ENCODE measurements around the gene PGS1. TPM values are rescaled to one million over a fixed set of nuclear protein-coding genes. Genes with fewer than 3 reads are reported as not detected.
"Not testable (repeated sequence)": the region's sequence is repeated elsewhere in the genome, so short reads cannot be mapped to it uniquely, and the experiment has no call there.

Gene PGS1, protein sequence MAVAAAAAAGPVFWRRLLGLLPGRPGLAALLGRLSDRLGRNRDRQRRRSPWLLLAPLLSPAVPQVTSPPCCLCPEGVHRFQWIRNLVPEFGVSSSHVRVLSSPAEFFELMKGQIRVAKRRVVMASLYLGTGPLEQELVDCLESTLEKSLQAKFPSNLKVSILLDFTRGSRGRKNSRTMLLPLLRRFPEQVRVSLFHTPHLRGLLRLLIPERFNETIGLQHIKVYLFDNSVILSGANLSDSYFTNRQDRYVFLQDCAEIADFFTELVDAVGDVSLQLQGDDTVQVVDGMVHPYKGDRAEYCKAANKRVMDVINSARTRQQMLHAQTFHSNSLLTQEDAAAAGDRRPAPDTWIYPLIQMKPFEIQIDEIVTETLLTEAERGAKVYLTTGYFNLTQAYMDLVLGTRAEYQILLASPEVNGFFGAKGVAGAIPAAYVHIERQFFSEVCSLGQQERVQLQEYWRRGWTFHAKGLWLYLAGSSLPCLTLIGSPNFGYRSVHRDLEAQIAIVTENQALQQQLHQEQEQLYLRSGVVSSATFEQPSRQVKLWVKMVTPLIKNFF
- 16.9 TPM for polyA plus RNA-seq (2012; ENCODE audit: missing spikeins)

DNA sequence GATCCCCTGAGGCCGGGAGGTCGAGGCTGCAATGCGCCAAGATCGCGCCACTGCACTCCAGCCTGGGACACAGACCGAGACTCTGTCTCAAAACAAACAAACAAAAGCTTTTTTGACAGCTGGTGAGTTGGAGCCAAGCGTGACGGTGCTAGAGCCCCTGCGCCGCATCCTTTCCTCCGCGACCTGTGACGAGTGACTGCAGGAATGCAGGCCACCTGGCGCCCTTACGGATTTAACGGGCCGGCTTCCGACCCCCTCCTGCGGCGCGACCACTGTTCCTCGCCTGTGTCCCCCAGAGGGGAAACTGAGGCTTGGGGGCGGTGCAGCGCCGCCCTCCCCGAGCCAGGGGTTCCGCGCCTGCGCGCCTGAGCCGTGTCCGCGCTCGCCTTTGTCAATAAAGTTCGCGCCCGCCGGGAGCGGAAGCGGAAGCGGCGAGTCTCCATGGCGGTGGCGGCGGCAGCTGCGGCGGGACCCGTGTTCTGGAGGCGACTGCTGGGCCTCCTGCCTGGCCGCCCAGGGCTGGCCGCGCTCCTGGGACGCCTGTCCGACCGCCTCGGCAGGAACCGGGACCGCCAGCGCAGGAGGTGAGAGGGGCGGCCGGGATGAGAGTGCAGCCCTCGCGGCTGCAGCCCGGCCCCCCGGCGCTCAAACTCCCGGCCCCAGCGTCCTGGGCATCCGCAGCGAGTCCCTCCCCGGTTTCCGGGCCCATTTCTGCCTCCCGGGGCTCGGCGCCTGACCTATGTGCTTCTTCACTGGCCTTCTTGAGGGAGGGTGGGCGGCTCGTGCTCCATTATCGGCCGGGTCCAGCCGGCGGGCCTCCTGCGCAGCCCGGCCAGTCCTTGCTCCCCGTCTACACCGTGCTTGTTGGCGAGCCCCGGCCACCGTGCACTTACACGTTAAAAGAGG is at the start of gene PGS1:
Gene PGS1 (plus strand): TSS at position 425 of the 906 bp plus-strand sequence. CDS start 17 bp downstream, at position 442.
- DNase-seq (ENCODE audit: insufficient read length) = peak; percentile 79
- peak; percentile 59; the same call in 1 of the 2 replicates for TF ChIP-seq POLR2A (IDR thresholded peaks at IDR 0.05; ENCODE audit: low read depth, low read length)
- TF ChIP-seq POLR2AphosphoS5 (IDR thresholded peaks at IDR 0.05; ENCODE audit: low read depth, low read length) = peak; percentile 51; the same call in 1 of the 2 replicates
- no peak; the same call in 1 of the 2 replicates for TF ChIP-seq TAF1 (IDR thresholded peaks at IDR 0.05; ENCODE audit: borderline replicate concordance, low read depth, low read length)
- FAIRE-seq = peak; percentile 67

DNA sequence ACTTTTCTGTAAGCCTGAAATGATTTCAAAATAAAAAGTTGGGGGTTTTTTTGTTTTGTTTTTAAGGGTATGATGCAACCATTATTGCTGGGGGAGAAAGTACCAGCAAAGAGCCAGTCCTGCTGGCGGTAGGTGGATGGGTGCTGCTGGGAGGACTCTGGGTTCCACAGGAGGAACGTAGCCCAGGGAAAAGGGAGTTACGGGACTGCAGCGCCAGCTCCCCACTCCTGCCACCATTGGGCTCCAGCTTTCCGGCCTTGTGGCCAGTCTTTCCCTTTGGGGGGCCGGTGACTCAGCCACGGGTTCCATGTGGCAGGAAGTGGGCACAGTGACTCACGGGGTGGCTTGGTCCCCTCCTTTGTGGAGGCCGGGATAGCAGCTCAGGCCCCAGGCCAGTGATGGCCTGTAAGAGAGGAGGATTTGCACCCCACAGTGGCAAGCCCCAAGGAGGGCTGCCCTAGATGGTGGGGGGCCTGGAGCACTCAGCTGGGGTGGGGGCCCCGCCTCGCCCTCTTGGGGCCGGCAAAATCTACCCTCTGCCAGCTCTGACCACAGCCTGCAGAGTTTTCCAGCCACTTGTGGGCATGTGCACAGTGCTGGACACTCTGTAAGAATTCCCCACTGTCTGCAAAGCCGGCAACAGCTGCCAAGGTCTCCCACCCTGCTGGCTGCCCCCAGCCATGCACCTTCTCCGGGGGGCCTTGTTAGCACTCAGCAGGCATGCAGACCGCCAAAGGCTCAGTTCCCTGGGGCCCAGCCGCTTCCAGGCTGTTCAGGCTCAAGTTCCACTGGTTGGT is 49.0 kb upstream of the PGS1 start:
- FAIRE-seq (no peak), DNase-seq (ENCODE audit: insufficient read length) (no peak)
- no peak for TF ChIP-seq POLR2AphosphoS5 (IDR thresholded peaks at IDR 0.05; ENCODE audit: low read depth, low read length)
- no peak for TF ChIP-seq POLR2A (IDR thresholded peaks at IDR 0.05; ENCODE audit: low read depth, low read length)
- TF ChIP-seq TAF1 (IDR thresholded peaks at IDR 0.05; ENCODE audit: borderline replicate concordance, low read depth, low read length) = no peak

DNA sequence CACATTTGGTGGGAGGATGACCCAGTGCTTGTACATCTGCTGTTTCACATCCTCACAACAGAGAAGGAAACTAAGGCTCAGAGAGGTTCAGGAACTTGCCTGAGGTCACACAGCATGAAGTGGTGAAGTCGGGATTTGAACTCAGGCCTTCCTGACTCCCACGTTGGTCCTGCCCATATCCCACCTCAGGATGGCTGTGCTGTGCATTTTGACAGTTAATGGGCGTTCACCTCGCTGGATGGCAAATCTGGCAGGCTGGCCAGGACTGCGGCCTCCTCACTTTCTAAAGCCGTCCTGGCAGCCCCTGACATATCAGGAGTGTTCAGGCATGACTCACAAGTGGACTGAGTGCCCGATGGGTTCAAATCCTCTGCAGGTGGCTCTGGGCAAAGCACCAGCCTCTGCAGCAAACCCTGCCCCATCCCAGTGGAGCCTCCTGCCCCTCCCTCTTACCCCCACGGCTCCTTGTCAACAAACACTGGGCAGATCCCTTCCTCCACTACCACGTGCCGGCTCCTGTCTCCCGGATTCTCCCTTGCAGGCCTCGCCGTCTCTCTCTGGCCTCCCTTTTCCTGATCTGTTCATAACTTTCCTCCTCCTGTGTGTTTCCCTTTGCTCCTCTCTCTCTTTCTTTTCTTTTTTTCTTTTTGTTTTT is 47.8 kb upstream of the PGS1 start:
- DNase-seq (ENCODE audit: insufficient read length) (no peak), FAIRE-seq (no peak)
- TF ChIP-seq POLR2AphosphoS5 (IDR thresholded peaks at IDR 0.05; ENCODE audit: low read depth, low read length) = no peak
- TF ChIP-seq TAF1 (IDR thresholded peaks at IDR 0.05; ENCODE audit: borderline replicate concordance, low read depth, low read length) = no peak
- no peak for TF ChIP-seq POLR2A (IDR thresholded peaks at IDR 0.05; ENCODE audit: low read depth, low read length)

DNA sequence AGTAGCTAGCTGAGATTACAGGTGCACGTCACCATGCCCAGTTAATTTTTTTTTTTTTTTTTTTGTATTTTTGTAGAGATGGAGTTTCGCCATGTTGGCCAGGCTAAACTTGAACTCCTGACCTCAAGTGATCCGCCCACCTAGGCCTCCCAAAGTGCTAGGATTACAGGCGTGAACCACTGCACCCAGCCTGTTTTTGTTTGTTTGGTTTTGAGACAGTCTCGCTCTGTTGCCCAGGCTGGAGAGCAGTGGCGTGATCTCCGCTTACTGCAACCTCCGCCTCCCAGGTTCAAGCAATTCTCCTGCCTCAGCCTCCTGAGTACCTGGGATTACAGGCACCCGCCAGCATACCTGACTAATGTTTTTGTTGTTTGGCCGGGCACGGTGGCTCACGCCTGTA is 47.1 kb upstream of the PGS1 start:
- DNase-seq (ENCODE audit: insufficient read length); FAIRE-seq: not testable (repeated sequence)

DNA sequence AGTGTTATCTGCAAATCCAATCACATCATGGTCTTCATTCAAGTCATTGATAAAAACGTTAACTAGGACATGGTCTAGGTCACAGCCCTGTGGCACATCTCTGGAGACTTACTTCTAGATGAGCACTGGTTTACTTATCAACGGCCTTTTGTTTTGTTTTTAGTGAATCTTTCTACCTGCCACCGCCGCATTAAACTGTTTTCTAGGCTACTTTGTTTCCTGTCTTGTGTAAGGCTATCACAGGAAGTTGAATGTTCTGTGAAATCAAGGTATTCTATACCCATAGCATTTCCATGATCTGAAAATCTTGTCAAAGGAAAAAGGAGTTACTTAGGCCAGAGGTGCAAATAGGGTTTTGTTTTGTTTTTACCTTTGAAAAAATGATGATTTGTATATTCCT is 45.5 kb upstream of the PGS1 start:
- TF ChIP-seq TAF1 (IDR thresholded peaks at IDR 0.05; ENCODE audit: borderline replicate concordance, low read depth, low read length) (no peak), POLR2AphosphoS5 (IDR thresholded peaks at IDR 0.05; ENCODE audit: low read depth, low read length) (no peak), POLR2A (IDR thresholded peaks at IDR 0.05; ENCODE audit: low read depth, low read length) (no peak)
- no peak for FAIRE-seq

DNA sequence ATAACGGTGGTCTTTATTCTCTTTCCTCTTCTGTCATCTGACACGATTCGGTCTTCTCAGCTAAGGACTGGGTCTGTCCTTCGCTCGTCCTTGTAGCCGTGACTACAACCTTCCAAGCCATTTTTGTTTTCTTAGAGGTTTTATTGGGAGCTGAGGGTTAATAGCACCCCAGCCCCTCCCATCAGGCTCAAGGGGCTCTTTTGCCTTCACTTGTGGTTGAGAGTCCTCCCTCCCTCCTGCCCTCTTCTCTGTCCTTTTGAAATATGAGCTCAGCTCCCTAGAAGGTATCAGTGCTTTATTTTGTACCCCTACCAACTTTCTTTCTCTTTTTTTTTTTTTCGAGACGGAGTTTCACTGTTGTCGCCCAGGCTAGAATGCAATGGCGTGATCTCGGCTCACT is 43.2 kb upstream of the PGS1 start:
- TF ChIP-seq POLR2A (IDR thresholded peaks at IDR 0.05; ENCODE audit: low read depth, low read length) (no peak), TAF1 (IDR thresholded peaks at IDR 0.05; ENCODE audit: borderline replicate concordance, low read depth, low read length) (no peak), POLR2AphosphoS5 (IDR thresholded peaks at IDR 0.05; ENCODE audit: low read depth, low read length) (no peak)
- FAIRE-seq (no peak), DNase-seq (ENCODE audit: insufficient read length) (no peak)

More for the DNA sequence above, 45.5 kb upstream of the PGS1 start:
- no peak for DNase-seq (ENCODE audit: insufficient read length)

DNA sequence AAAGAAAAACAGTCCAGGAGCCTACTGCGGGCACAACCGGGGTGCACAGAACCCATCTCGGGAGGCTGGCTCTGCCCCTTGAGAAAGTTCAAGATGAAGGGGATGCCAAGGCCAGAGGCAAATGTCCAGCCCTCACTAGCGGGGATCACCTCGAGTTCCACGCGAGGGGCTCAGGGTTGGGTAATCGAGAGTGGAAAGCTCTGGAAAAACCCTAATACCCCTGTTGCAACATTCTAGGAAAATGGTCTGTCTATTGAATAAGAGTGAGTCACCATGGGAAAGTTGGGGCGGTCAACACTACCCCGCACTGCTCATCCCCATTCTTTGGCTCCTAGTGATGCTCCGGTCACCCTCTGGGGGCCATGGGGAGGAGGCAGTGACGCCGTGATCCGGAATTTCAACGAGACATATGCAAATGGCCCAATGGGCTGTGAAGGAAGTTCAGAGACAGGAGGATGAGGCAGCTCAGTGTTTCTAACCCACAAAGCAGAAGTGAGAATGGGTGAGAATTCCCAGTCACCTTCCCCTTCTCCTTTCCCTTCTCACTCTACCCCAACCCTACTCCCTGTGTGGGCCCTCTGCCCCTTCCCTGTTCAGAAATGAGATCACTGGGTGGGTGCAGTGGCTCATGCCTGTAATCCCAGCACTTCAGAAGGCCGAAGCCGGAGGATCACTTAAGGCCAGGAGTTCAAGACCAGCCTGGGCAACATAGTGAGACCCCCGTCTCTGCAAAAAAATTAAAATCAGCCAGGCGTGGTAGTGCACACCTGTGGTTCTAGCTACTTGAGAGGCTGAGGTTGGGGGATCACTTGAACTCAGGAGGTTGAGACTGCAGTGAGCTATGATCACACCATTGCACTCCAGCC is 41.0 kb upstream of the PGS1 start:
- FAIRE-seq (peak; percentile 94), DNase-seq (ENCODE audit: insufficient read length) (peak; percentile 66)
- no peak for TF ChIP-seq TAF1 (IDR thresholded peaks at IDR 0.05; ENCODE audit: borderline replicate concordance, low read depth, low read length)
- no peak for TF ChIP-seq POLR2AphosphoS5 (IDR thresholded peaks at IDR 0.05; ENCODE audit: low read depth, low read length)
- TF ChIP-seq POLR2A (IDR thresholded peaks at IDR 0.05; ENCODE audit: low read depth, low read length) = no peak

DNA sequence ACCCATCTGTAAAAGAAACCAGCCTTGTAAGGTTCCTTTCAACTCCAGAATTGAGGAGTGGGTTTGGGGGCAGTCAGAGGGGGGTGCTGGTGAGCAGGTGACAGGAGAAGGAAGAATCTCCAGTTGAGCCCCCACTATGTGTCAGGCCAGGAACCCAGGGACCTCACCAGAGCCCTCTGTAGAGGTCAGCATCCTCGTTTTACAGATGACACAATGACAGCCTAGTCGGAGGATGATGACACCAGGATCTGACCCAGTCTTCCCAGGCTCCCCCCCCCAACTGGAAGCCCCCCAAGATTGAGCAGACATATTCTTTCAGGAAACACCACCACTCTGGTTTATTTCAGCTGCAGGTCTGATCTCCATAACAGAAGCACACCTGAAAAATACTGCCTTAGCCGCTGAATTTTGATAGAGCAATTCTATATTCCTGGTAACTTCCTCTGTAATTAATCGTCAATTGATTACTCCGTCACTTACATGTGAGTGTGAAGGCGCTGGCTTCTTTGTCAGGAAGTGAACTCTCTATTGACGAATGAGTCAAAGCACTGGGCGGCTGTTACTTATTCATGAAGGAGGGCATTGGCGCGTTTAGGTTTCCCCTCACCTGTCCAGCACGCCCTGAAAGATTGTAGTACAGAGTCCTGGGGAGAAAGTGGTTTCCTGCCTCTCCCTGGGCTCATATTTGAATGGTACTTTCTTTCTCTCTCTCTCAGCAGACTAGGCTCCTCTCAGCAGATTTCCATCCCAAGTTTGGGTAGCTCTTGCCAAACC is 39.8 kb upstream of the PGS1 start:
- TF ChIP-seq POLR2AphosphoS5 (IDR thresholded peaks at IDR 0.05; ENCODE audit: low read depth, low read length) (no peak), POLR2A (IDR thresholded peaks at IDR 0.05; ENCODE audit: low read depth, low read length) (no peak), TAF1 (IDR thresholded peaks at IDR 0.05; ENCODE audit: borderline replicate concordance, low read depth, low read length) (no peak)
- FAIRE-seq (peak; percentile 76), DNase-seq (ENCODE audit: insufficient read length) (no peak)

All from GM12892 (cell line).